CD4-positive, alpha-beta T cell (primary cell): Measurements from ENCODE around the gene GALNTL6. TPM values are rescaled to one million over a fixed set of nuclear protein-coding genes. Genes with fewer than 3 reads are reported as not detected.

Experiments
- ATAC-seq: fragments of 200-7000 bp; cut with Tn5 transposase; one replicate; pipeline ENCODE4 v1.10.0; 2022; ENCODE audit warnings: mild to moderate bottlenecking; ENCODE audit not compliant: poor library complexity
- CTCF ChIA-PET: fragments of 350-600 bp; sonication (Branson Sonifier 250); formaldehyde crosslinking; loops from one replicate; lab custom pipeline; 2021; ENCODE audit warnings: antibody characterized with exemption, inconsistent platforms; lab: Charles Lee
- POLR2A ChIA-PET: fragments of 350-600 bp; sonication (Branson Sonifier 250); formaldehyde crosslinking; loops from one replicate; lab custom pipeline; 2021; ENCODE audit warnings: antibody characterized with exemption, inconsistent platforms; lab: Charles Lee
- DNase-seq, 14 experiments: peaks; one replicate each; pipeline ENCODE4 v3.0.0-alpha.2; 2013 to 2020; ENCODE audit warnings: mixed read lengths in 2 of 14
- H3K27ac ChIP-seq, 2 donors: one replicate each; pipeline versions ENCODE4 v1.5.1 to v1.7.0; 2013; ENCODE audit warnings: low read length in 2 of 2, low read depth in 1 of 2, mild to moderate bottlenecking in 1 of 2
- H3K27me3 ChIP-seq, 2 experiments: 1 replicate in 1 of 2; 2 replicates in 1 of 2; pipeline versions ENCODE4 v1.6.1 to v1.7.0; 2013; ENCODE audit warnings: low read length in 2 of 2, control low read depth in 1 of 2, mild to moderate bottlenecking in 1 of 2, moderate library complexity in 1 of 2; ENCODE audit not compliant: insufficient read depth in 2 of 2, control insufficient read depth in 1 of 2
- H3K36me3 ChIP-seq: one replicate; pipeline ENCODE4 v1.6.1; 2013; ENCODE audit warnings: low read length, control low read depth; ENCODE audit not compliant: insufficient read depth
- H3K4me1 ChIP-seq: one replicate; pipeline ENCODE4 v1.6.1; 2013; ENCODE audit warnings: low read length, control low read depth; ENCODE audit not compliant: insufficient read depth
- H3K4me3 ChIP-seq: one replicate; pipeline ENCODE4 v1.5.1; 2013; ENCODE audit warnings: mild to moderate bottlenecking, low read length, moderate library complexity
- H3K9me3 ChIP-seq, 2 experiments: 1 replicate in 1 of 2; 2 replicates in 1 of 2; pipeline versions ENCODE4 v1.6.1 to v1.7.0; 2013; ENCODE audit warnings: low read length in 2 of 2, mild to moderate bottlenecking in 2 of 2, control low read depth in 1 of 2, moderate library complexity in 1 of 2; ENCODE audit not compliant: control insufficient read depth in 1 of 2, insufficient read depth in 1 of 2
- H3K27ac Mint-ChIP-seq: one replicate; pipeline ENCODE4 v1.8.0; 2020; ENCODE audit warnings: mixed read lengths
- H3K27me3 Mint-ChIP-seq: one replicate; pipeline ENCODE4 v1.8.0; 2021; ENCODE audit warnings: mixed read lengths
- H3K36me3 Mint-ChIP-seq: one replicate; pipeline ENCODE4 v1.8.0; 2021; ENCODE audit warnings: low read depth, mixed read lengths
- H3K4me1 Mint-ChIP-seq: one replicate; pipeline ENCODE4 v1.8.0; 2021; ENCODE audit warnings: low read depth, mixed read lengths
- H3K4me3 Mint-ChIP-seq: one replicate; pipeline ENCODE4 v1.8.0; 2020; ENCODE audit warnings: mild to moderate bottlenecking, mixed read lengths
- H3K9me3 Mint-ChIP-seq: one replicate; pipeline ENCODE4 v1.8.0; 2020; ENCODE audit warnings: mixed read lengths
- CTCF ChIP-seq: fragments of 200-600 bp; IDR thresholded peaks from one replicate; pipeline ENCODE4 v1.8.0; 2022; ENCODE audit warnings: antibody characterized with exemption, mild to moderate bottlenecking
- intact Hi-C, 2 experiments: fragments of 100-400 bp; cut with DNase I in 1 of 2; cut with micrococcal nuclease in 1 of 2; formaldehyde crosslinking; loops; one replicate each; pipeline versions ENCODE4 v1.15.1 to v1.9.0; 2023 to 2025; cut with DNase I, micrococcal nuclease
- total RNA-seq, 174 experiments: library from RNA in 2 of 174; stranded (reverse) in 2 of 174; gene quantifications; one replicate each; pipeline ENCODE4 v1.2.3 and lab custom pipeline; 2021 to 2026

Gene GALNTL6
- total RNA-seq, 2 experiments from 2014 or later: not detected

GRCh38 chr4:172256820-172257219 is 443.6 kb downstream of the GALNTL6 start:
- CTCF ChIA-PET: no interaction called here

GRCh38 chr4:172270397-172270796 is 457.2 kb downstream of the GALNTL6 start:
- Mint-ChIP-seq H3K27ac (no peak overlapping the region), H3K9me3 (peaks cover 7% of the 10 kb centered on the region), H3K36me3 (no peaks in the 10 kb centered on the region), H3K4me1 (no peaks in the 10 kb centered on the region), H3K4me3 (no peak overlapping the region), H3K27me3 (no peaks in the 10 kb centered on the region)
- CTCF ChIA-PET: no interaction called here
- POLR2A ChIA-PET: no interaction called here
- no peaks in the 10 kb centered on the region for H3K27me3 ChIP-seq
- intact Hi-C loops: no loop called here
- H3K4me3 ChIP-seq: no peak overlapping the region
- no peaks in the 10 kb centered on the region for H3K36me3 ChIP-seq
- no peak for TF ChIP-seq CTCF
- no peaks in the 10 kb centered on the region for H3K9me3 ChIP-seq
- H3K27ac ChIP-seq: no peak overlapping the region
- DNase-seq (no peak), ATAC-seq (no peak)
- H3K4me1 ChIP-seq: no peaks in the 10 kb centered on the region

More at GRCh38 chr4:172256820-172257219, 443.6 kb downstream of the GALNTL6 start:
- Histone ChIP-seq H3K4me3 (no peak overlapping the region), H3K27ac (no peak overlapping the region), H3K9me3 (no peaks in the 10 kb centered on the region), H3K4me1 (no peaks in the 10 kb centered on the region), H3K27me3 (no peaks in the 10 kb centered on the region), H3K36me3 (no peaks in the 10 kb centered on the region)
- ATAC-seq (no peak), DNase-seq (no peak)
- Mint-ChIP-seq H3K4me3 (no peak overlapping the region), H3K27me3 (no peaks in the 10 kb centered on the region), H3K27ac (no peak overlapping the region), H3K36me3 (no peaks in the 10 kb centered on the region), H3K4me1 (no peaks in the 10 kb centered on the region), H3K9me3 (no peaks in the 10 kb centered on the region)
- POLR2A ChIA-PET: interaction anchor here (0.7 kb wide), 1 partner anchor 11 kb away, joined by 4 read pairs; no protein-coding TSS in a partner anchor
- intact Hi-C loops: no loop called here
- TF ChIP-seq CTCF: no peak

GRCh38 chr4:172287117-172287516 is 473.9 kb downstream of the GALNTL6 start:
- POLR2A ChIA-PET: no interaction called here
- Mint-ChIP-seq H3K9me3 (peaks cover 5% of the 10 kb centered on the region), H3K4me1 (no peaks in the 10 kb centered on the region), H3K27ac (no peak overlapping the region), H3K27me3 (no peaks in the 10 kb centered on the region), H3K4me3 (no peak overlapping the region), H3K36me3 (no peaks in the 10 kb centered on the region)
- peaks cover 0 to 4% of the 10 kb centered on the region in 2 experiments for H3K9me3 ChIP-seq
- H3K27ac ChIP-seq: no peak overlapping the region
- H3K27me3 ChIP-seq: no peaks in the 10 kb centered on the region
- intact Hi-C loops: no loop called here
- no peak for TF ChIP-seq CTCF
- no peaks in the 10 kb centered on the region for H3K36me3 ChIP-seq
- no peak overlapping the region for H3K4me3 ChIP-seq
- ATAC-seq (no peak), DNase-seq (no peak)
- no peaks in the 10 kb centered on the region for H3K4me1 ChIP-seq
- CTCF ChIA-PET: no interaction called here
